Measurements from ENCODE around the gene AGAP2. TPM values are rescaled to one million over a fixed set of nuclear protein-coding genes. Genes with fewer than 3 reads are reported as not detected.

AGAP2 gene
- 1 to 10 TPM in 3 of 4 donors, under 1 TPM in 1; 0.29 to 6.3 (median 2.6) TPM for total RNA-seq

DNA sequence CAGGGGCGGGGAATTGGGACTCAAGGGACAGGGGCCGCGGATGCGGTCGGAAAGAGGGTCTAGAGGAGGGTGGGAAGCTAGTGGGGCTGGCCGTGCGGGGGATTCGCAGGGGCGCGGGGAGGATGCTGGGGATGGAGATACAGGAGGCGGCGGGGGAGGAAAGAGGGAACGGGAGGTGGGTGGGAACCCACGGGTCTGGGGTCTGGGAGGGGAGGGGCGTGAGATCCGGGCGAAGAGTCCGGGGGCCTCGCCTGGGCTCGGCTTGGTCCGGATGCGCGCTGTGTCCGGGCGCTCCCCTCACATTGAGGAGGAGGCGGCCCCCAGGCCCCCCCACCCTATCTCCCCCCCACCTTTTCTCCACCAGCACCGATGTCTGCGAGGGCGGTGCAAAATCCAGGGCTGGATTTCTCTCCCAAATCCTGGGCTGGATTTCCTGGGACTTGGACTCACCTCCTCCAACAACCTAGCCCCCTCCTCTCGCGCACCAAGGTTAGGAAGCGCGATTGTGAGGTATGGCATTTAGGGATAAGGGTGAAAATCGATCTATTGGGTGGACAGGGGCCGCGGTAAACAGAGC, at the start of gene AGAP2:
Gene AGAP2 (minus strand): TSS at position 82 of the 577 bp plus-strand sequence. CDS start 496 bp downstream, outside the sequence.
- Histone ChIP-seq H3K36me3 (no peaks in the 10 kb centered on the region), H3K4me3 (peak within 1 kb of the TSS in 1 of 2 donors; percentile 30), H3K27ac (no peak within 1 kb of the TSS), H3K9me3 (no peaks in the 10 kb centered on the region), H3K4me1 (peaks cover 0 to 29% of the 10 kb centered on the region in 2 donors), H3K27me3 (peaks cover 18 to 29% of the 10 kb centered on the region in 2 donors)
- DNase-seq = no peak
- intact Hi-C loops (cut with DNase I; ENCODE audit: low total_unique reads) = no loop called here
- TF ChIP-seq POLR2A (IDR thresholded peaks at IDR 0.05) = no peak
- TF ChIP-seq, protein P1, sequence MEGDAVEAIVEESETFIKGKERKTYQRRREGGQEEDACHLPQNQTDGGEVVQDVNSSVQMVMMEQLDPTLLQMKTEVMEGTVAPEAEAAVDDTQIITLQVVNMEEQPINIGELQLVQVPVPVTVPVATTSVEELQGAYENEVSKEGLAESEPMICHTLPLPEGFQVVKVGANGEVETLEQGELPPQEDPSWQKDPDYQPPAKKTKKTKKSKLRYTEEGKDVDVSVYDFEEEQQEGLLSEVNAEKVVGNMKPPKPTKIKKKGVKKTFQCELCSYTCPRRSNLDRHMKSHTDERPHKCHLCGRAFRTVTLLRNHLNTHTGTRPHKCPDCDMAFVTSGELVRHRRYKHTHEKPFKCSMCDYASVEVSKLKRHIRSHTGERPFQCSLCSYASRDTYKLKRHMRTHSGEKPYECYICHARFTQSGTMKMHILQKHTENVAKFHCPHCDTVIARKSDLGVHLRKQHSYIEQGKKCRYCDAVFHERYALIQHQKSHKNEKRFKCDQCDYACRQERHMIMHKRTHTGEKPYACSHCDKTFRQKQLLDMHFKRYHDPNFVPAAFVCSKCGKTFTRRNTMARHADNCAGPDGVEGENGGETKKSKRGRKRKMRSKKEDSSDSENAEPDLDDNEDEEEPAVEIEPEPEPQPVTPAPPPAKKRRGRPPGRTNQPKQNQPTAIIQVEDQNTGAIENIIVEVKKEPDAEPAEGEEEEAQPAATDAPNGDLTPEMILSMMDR (IDR thresholded peaks at IDR 0.05) = no peak

DNA sequence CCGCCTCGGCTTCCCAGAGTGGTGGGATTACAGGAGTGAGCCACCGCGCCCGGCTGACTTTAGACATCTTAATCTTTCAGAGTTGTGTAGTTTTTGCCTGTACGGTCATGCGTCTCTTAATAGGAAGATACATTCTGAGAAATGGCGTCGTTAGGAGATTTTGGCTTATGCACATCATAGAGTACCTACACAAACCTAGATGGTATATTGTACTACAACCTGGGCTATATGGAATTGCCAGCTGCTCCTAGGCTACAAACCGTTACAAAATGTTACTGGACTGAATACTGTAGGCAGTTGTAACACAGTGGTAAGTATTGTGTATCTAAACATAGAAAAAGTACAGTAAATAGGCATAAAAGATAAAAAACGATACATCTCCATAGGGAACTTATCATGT, 45.3 kb upstream of the AGAP2 start:
- Histone ChIP-seq H3K9me3 (no peaks in the 10 kb centered on the region), H3K27me3 (no peaks in the 10 kb centered on the region), H3K4me3 (peak overlapping the region in 1 of 2 donors; percentile 68), H3K27ac (no peak overlapping the region), H3K36me3 (no peaks in the 10 kb centered on the region), H3K4me1 (no peaks in the 10 kb centered on the region)
- intact Hi-C loops (cut with DNase I; ENCODE audit: low total_unique reads) = no loop called here
- DNase-seq = no peak
- TF ChIP-seq POLR2A (IDR thresholded peaks at IDR 0.05) = no peak
- TF ChIP-seq, protein P1 (IDR thresholded peaks at IDR 0.05) = no peak

DNA sequence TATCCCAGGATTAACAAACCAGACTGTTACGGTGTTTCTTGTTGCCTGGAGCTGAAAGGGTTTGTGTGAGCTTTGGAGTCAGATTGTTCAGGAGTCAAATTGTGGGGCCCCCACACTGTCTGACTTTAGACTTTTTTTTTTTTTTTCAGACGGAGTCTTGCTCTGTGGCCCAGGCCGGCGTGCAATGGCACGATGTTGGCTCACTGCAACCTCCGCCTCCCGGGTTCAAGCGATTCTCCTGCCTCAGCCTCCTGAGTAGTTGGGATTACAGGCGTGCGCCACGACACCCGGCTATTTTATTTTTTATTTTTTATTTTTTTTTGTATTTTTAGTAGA, 44.9 kb upstream of the AGAP2 start:
- no peak for DNase-seq
- peak overlapping the region; percentile 68 to 91 for H3K4me3 ChIP-seq
- H3K27me3 ChIP-seq = no peaks in the 10 kb centered on the region
- H3K36me3 ChIP-seq = no peaks in the 10 kb centered on the region
- TF ChIP-seq POLR2A (IDR thresholded peaks at IDR 0.05) = no peak
- TF ChIP-seq, protein P1 (IDR thresholded peaks at IDR 0.05) = no peak
- H3K27ac ChIP-seq = no peak overlapping the region
- intact Hi-C loops (cut with DNase I; ENCODE audit: low total_unique reads) = no loop called here
- no peaks in the 10 kb centered on the region for H3K4me1 ChIP-seq
- H3K9me3 ChIP-seq = no peaks in the 10 kb centered on the region

DNA sequence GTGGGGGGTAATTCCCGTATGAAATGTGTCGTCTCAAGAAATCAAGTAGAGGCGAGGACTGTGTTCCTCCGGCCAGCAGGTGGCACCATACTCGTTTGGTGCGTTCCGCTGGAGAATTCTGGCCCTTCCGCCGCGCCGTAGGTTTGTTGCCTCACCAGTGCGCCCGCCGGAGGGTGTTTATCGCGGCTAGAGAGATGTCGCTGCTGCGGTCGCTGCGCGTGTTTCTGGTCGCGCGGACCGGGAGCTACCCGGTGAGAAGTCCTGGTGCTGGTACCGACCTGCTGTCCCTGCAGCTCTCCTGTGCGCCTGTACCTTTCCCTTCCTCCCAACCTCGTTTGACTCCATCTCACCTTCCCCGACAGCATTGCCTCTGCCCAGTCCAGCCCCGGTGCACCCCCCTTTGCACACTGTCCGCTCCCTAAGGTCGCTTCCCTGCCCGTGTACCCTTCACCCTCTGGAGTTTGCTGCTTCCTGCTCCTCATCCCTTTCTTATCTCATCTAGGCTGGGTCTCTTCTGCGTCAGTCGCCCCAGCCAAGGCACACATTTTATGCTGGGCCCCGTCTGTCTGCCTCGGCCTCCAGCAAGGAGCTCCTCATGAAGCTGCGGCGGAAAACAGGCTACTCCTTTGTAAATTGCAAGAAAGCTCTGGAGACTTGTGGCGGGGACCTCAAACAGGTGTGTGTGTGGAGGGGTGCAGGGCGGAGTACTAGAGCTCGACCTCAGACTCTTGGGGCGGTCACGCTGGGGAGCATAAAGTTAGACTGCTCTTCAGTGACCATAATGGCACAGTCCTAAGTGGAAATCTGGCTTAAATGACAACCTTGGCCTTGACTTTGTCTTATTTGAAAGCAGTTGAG, 44.3 kb upstream of the AGAP2 start, which contains the start of gene TSFM:
Gene TSFM (plus strand): TSS at position 180 of the 858 bp plus-strand sequence. CDS start 15 bp downstream, at position 195.
- Histone ChIP-seq H3K4me1 (no peaks in the 10 kb centered on the region), H3K4me3 (peak within 1 kb of the TSS; percentile 68 to 91), H3K27ac (peak within 1 kb of the TSS; percentile 67 to 73), H3K27me3 (no peaks in the 10 kb centered on the region), H3K36me3 (no peaks in the 10 kb centered on the region), H3K9me3 (no peaks in the 10 kb centered on the region)
- DNase-seq = peak; percentile 95 to 97
- intact Hi-C loops (cut with DNase I; ENCODE audit: low total_unique reads) = no loop called here
- TF ChIP-seq, protein P1 (IDR thresholded peaks at IDR 0.05) = peak; percentile 93 to 98 (median 97)
- peak in 1 of 2 donors; percentile 54 for TF ChIP-seq POLR2A (IDR thresholded peaks at IDR 0.05)

DNA sequence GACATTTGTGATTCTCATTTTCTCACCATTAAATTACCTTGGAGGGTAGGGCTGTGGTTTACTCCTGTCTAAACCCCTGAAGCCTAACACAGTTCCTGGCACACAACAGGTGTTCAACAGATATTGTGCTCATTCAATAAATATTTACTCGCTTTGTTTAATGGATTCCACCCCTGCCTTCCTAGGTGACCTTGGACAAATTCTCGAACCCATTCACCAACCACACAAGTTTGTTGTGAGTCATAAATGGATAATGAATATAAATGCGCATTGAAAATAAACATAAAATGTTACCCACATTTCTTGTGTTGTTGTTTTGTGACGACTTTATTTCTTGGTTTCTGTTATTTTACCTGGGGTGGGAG, 43.7 kb upstream of the AGAP2 start:
- no peak overlapping the region for H3K27ac ChIP-seq
- no peak for DNase-seq

More for the DNA sequence above, 43.7 kb upstream of the AGAP2 start:
- peak overlapping the region in 1 of 2 donors; percentile 68 for H3K4me3 ChIP-seq
- no peaks in the 10 kb centered on the region for H3K27me3 ChIP-seq
- intact Hi-C loops (cut with DNase I; ENCODE audit: low total_unique reads) = no loop called here
- TF ChIP-seq POLR2A (IDR thresholded peaks at IDR 0.05) = no peak
- TF ChIP-seq, protein P1 (IDR thresholded peaks at IDR 0.05) = no peak
- H3K36me3 ChIP-seq = no peaks in the 10 kb centered on the region
- H3K9me3 ChIP-seq = no peaks in the 10 kb centered on the region
- no peaks in the 10 kb centered on the region for H3K4me1 ChIP-seq
